ENCODE measurements around the gene RBM20.
A peak's percentile ranks its signal among the peaks of the same experiment; 100 is the strongest.
"Not testable (repeated sequence)": the region's sequence is repeated elsewhere in the genome, so short reads cannot be mapped to it uniquely, and the experiment has no call there.

RBM20 gene

GRCh38 chr10:110679486-110680272, 35.5 kb downstream of the RBM20 start:
- DNase-seq = peak; percentile 48

- DNase-seq = peak; percentile 33
Measured at GRCh38 chr10:110680273-110681020, 36.3 kb downstream of the RBM20 start.

GRCh38 chr10:110681023-110681681, 37.0 kb downstream of the RBM20 start:
- DNase-seq = peak; percentile 62

- no peak for DNase-seq
Measured at GRCh38 chr10:110682348-110682747, 38.2 kb downstream of the RBM20 start.

- DNase-seq = no peak
Measured at GRCh38 chr10:110684800-110685446, 40.8 kb downstream of the RBM20 start.

- no peak for DNase-seq
Measured at GRCh38 chr10:110686047-110686446, 41.9 kb downstream of the RBM20 start.

GRCh38 chr10:110686949-110687348, 42.8 kb downstream of the RBM20 start:
- no peak for DNase-seq

- DNase-seq = no peak
Measured at GRCh38 chr10:110687400-110687799, 43.3 kb downstream of the RBM20 start.

GRCh38 chr10:110691139-110691538, 47.0 kb downstream of the RBM20 start:
- DNase-seq = no peak

GRCh38 chr10:110694263-110694662, 50.1 kb downstream of the RBM20 start:
- no peak for DNase-seq

GRCh38 chr10:110694820-110695538, 50.8 kb downstream of the RBM20 start:
- DNase-seq = no peak

GRCh38 chr10:110695539-110695886, 51.4 kb downstream of the RBM20 start:
- DNase-seq = no peak

GRCh38 chr10:110696436-110696835, 52.3 kb downstream of the RBM20 start:
- DNase-seq = no peak

GRCh38 chr10:110698340-110698739, 54.2 kb downstream of the RBM20 start:
- no peak for DNase-seq

- DNase-seq = no peak
Measured at GRCh38 chr10:110698782-110699201, 54.7 kb downstream of the RBM20 start.

GRCh38 chr10:110699859-110700468, 55.8 kb downstream of the RBM20 start:
- DNase-seq = no peak

- no peak for DNase-seq
Measured at GRCh38 chr10:110700947-110701616, 56.9 kb downstream of the RBM20 start.

- DNase-seq = no peak
Measured at GRCh38 chr10:110701617-110701971, 57.5 kb downstream of the RBM20 start.

- DNase-seq = no peak
Measured at GRCh38 chr10:110704070-110704469, 59.9 kb downstream of the RBM20 start.

- no peak for DNase-seq
Measured at GRCh38 chr10:110704906-110705476, 60.9 kb downstream of the RBM20 start.

- not testable (repeated sequence) for DNase-seq
Measured at GRCh38 chr10:110705596-110705995, 61.5 kb downstream of the RBM20 start.
